GM18873 (cell line): ENCODE measurements around the gene MCAM.

ENCODE experiments used
- ATAC-seq: cut with Tn5 transposase; IDR thresholded peaks from one replicate; pipeline ENCODE4 v1.9.1; 2021; ENCODE audit warnings: mild to moderate bottlenecking, moderate library complexity, moderate number of reproducible peaks; ENCODE audit not compliant: unreplicated experiment, low FRiP score

MCAM gene

DNA sequence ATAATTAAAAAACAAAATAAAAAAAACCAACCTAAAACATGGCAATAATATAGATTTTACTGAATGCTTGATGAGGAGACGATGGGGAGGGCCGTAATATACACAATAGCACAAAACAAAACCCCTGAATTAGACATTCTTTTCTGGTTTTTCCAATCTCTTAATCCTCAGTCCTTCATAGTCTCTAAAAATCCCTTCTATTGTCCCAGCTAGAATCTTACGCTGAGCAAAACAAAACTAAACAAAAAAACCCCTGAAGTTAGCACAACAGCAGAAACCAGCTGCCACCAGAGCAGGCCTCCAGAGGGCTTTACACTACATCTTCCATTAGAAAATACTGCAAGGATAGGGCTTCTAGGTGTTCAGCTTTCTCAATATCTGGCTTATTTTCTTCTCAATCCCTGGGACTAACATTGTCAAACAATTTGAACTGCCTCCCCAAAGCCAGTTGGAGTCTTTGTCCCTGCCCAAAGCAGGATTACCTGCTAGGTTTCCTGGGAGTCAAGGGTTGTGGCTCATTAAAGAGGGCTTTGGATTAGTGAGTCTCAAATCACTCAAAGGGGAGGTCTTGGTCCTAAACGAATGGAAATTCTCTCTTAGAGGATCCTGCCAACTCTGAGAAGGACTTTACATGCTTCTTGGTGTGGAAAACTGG is 15.3 kb upstream of the MCAM start:
- no peak for ATAC-seq

DNA sequence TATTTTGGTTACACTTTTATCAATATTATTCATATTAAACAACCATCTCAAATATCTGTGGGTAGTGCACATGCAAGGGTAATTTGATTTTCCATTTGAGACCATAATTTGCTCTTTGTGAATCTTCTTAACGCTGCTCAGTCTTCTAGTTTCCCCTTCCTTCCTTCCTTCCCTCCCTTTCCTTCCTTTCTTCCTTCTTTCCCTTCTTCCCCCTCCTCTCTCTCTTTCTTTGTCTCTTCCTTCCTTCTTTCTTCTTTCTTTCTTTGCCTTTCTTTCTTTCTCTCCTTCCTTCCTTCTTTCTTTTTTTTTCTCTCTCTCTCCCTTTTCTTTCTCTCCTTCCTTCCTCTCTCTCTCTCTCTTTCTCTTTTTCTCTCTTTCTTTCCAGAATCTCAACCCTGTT is 13.3 kb upstream of the MCAM start:
- ATAC-seq = no peak

DNA sequence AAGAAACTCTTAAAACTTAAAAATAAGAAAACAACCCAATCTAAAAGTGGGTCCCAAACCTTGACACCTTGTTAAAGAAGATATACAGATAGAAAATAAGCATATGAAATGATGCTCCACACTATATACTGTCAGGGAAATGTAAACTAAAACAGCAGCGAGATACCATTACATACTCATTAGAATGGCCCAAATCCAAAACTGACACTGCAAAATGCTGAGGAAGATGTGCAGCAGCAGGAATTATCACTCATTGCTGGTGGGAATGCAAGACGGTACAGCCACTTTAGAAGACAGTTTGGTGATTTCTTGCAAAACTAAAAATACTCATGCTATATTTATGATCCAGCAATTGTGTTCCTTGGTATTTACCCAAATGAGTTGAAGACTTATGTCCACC is 12.4 kb upstream of the MCAM start:
- ATAC-seq = no peak

DNA sequence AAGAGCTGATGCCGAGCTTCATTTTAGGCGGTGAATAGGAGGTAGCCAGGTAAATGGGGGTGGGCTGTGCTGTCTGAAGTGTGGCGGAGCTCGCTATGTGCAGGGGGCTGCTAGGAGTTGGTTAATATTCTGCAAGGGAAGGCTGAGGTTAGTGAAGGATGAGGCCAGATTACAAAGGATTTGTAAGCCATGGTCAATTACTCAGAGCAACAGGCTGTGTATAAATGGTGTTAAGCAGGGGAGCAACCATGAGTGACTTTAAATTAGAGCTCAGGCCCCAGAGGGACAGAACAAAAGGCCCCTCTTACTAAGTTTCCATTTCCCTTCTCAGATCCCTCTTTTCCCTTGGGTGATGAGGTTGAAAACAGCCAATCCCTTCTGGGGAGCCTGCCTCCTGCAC is 7.3 kb upstream of the MCAM start:
- no peak for ATAC-seq

DNA sequence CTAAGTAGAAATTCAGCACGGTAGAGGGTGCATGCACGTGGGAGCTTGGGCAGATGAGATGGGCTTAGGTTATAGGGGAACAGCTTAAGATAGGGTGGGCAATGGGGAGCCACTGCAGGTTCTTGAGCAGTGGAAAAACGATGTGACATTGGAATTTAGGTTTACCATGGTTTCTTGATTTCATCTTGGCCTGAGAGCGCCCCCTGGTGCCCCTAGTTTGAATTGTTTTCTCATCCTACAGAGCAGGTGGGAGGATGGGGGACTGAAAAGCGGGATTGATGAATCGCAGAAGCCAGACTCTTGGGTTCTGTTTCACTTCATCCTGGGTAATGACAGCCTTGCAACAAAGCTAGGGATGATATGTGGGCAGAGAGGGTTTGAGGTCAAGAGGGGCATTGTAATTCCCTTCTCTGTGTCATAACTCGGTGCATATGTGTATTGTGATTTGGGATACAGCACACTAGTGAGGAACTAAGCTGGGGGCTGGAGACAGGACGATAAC is 6.7 kb upstream of the MCAM start:
- ATAC-seq = no peak

DNA sequence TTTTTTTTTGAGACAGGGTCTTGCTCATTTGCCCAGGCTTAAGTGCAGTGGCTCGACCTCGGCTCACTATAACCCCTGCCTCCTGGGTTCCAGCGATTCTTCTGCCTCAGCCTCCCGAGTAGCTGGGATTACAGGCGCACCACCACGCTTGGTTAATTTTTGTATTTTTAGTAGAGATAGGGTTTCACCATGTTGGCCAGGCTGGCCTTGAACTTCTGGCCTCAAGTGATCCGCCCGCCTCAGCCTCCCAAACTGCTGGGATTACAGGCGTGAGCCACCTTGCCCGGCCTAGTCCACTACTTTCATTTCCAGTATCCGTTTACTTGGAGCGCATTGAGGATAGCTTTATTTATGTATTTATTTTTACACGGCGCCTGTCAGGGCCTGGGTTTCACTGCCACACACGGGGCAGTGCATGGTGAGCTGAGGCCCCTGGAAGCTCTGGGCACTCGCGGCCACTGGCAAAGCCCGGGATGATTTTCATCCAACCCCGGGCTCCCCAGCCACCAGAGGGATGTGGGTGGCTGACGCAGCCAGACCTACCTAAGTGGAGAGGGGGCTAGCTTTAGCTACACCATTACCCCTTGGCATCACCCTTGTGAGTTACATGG is 6.1 kb upstream of the MCAM start:
- no peak for ATAC-seq

DNA sequence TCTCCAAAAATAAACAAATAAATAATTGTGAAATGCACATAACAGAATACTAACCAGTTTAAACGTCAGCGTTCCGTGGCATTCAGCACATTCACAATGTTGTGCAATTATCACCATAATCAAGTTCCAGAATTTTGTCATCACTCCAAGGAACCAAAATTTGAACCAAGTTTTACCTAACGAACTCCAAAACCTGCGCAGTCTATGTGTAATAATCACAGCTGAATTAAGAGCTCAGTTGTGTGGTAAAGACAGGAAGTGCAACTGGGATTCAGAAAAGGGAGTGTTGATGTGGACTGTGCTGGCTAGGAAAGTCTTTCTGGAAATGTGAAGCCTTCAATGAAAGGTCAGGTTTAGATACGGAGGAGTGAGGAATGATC is 5.4 kb upstream of the MCAM start:
- ATAC-seq = no peak

DNA sequence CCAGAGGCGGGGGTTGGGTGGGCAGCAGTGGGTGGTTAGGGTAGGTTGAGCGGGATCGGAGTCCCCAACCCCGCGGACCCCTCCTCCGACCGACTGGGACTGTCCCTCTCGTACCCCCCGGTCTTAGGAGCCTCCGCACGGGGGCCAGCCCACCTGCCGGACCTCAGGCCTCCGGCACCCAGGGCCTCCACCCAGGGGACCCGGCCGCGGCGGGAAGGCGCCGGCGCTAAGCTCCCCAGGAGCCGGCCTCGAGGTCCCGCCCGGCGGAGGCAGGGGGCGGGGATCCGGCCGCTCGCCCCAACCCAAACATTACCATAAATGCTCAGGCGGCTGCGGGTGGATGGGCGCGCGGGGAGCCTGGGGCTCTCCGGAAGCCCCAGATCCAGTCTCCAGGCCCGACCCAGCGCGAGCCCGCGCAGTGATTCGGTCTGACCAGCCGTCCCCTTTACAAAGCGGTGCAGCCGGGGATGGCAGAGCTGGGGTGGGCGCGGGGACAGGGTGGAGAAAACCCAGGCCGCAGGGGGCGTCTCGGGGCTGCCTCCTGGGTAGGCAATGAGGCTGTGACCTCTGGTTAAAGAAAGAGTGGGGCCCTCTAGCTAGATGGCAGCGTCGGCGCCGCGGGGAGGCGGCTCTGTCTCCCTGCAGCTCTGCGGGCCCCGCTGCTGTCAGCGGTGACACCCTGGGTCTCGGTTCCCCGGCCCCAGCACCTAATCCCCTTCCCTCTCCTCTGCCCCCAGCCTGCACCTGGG is 4.0 kb upstream of the MCAM start:
- ATAC-seq = no peak

DNA sequence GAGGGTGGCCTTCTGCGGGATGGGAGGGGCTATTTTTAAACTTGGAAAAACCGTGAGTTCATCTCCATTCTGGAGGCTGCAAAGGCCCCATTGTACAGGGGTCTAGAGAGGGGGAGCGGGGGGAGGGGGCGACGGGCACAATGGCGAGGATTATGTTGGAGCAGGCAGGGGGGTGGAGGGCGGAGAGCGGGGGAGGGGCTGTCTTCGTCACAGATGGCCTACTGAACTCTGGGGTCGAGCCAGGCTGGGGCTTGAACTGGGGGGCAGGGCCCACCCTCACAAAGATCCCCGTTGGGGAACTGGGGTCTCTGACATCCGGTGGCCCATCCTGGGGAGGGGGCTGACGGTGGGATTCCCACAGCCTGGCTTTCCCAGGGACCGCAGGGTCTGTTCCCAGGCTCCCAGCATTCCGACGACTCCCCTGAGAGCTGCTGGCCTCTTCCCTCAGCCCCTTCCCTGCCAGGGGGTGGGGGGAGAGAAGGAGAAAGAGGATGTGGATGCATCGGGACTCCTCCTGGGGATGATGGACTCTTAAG is 3.4 kb upstream of the MCAM start:
- no peak for ATAC-seq

DNA sequence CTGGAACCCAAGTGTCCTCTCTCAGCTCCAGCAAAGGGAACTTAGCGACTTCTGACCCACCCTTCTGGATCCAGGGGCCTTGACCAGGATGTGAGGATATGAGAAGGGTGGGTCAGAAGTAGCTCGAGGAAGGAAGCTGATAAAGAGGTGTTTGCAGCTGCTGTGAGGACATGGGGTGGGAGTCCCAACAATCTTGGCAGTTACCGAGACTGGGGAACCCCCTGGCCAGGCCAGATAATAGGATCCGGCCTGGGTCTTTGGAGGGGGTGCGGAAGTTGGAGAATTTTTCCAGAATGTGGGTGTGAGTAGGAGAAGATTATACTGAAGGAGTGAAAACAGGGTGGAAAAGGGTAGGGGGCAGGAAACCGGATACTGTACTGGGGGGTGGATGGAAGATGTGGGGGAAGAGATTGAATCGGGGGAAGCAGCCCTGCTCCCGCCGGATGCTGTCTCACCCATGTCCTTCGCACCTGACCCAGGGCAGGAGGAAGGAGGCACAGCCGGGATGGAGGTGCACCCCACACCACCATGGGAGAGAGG is 2.8 kb upstream of the MCAM start:
- ATAC-seq = no peak

DNA sequence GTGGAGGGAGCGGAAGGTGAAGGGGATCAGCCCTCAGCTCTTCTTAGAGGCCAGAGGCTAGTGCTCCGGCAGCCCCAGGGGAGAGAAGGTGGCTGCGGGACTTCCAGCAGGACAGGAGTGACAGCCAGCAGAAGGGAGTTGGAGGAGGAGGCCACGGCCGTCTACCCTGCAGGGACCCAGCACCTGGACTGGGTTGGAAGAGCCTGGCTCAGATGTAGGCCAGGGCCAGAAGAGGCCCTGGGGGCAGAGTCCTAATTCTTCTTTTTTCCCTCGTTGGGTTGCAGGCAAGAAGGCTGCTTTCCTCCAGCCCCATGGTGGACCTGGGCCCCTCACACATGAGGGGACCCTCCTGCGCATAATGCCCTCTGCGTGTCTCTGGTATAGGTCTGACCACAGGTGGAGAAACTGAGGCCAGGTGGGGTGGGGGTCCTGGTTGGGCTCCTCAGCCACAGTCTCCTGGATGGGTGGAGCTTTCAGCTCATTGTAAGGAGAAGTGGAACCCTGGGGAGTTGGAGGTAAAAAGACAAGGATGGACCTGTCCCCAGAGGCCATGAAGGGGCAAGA is 2.3 kb upstream of the MCAM start:
- no peak for ATAC-seq

DNA sequence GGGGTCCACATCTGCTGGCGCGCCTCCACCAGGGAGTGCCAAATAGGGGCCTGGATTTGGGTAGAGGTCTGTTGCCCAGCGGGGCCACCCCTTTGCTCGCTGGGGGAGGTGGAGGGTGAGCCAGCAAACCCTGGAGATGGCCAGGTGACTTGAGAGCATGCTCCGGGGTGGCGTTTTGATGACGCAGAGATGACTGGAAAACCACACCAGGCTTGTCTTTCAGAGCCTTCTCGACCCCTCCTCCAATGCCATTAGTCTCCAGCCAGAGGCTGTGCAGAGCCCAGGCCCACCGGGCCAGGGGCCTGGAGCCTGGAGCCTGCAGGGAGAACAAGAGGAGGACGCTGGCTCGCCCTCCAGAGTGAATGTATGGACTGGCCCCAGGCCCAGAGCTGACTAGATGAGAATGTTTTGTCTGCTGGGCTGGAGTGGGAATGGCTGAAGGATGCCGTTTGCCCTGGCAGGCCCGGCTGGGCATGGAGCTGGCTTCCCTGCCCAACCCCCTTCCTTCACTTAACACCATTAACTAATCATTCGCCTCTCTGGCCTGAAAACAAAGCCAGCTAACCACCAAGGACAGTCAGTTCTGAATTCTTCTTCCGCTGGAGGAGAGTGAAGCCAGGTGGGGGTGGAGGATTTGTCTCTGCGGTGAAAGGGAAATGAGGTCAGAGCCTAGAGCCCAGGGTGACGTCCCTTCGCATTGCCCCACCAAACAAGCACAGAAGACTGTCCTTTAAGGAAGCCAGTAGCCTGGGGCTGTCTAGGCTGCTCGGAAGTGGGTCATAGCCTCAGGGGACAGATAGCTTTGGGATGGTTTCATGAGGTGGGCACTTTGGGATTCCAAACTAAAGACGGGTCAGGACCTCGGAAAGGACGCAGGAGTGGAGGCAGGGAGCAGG is 1.6 kb upstream of the MCAM start:
- no peak for ATAC-seq

DNA sequence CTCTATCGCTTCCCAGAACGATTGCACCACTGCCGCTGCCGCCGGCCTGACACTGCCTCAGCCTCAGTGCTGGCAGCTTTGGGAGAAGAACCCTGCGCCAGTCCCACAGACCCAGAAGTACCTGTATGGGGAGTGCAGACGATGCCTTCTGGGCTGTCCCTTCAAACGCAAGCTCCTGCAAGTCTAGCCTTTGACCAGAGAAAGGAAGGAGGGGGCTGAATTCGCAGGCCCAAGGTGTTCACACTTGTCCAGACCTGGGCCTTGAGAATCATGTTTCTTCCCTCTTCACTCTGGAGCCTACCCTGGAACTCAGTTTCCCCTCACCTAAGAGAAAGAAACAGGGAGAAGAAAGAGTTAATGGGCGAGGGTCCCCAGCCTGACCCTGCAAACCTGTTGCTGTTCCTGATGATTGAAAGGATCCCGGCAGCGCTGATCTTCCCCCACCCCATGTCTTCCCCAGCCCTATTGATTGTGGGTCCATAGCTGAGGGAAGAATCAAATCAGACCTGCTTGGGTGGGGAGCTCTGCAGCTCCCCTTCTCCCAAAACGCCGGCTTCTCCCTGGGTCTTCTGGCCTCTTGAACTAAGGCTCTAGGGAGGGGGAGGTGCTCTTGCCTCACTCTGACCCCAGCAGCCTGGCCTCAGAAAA is 786 bp upstream of the MCAM start:
- ATAC-seq = no peak

DNA sequence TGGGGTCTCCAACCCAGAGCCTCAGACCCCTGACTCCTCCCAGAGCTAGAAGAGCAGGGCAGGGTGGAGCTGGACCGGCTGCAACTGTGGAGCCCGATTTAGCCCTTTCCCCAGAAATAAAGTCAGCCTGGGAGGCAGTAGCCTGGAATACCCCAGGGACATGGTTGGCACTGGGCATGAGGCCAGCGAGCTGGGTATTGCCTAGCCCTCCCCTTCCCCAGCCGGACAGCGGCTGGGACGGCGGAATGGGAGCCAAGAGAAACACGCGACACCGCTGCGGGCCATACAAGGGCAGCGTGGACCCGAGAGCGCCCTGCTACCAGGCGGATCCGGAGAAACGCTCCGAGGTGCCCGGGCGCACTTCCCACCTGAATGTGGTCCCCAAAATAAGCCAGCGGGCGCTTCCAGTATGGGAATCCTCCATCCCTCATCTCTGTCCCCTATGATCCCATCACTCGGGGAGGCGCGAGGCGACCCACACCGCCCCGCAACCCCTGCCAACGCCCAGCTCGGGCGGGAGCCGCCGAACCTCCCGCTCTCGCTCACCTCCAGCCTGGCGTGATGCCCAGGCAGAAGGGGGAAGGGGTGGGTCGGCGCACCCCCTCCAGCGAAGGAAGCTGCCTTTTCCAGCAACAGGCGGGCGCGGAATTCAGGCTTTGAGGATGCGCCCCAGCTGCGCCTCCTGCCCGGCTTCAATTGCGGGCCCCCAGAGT is 758 bp downstream of the MCAM start:
- ATAC-seq = no peak

DNA sequence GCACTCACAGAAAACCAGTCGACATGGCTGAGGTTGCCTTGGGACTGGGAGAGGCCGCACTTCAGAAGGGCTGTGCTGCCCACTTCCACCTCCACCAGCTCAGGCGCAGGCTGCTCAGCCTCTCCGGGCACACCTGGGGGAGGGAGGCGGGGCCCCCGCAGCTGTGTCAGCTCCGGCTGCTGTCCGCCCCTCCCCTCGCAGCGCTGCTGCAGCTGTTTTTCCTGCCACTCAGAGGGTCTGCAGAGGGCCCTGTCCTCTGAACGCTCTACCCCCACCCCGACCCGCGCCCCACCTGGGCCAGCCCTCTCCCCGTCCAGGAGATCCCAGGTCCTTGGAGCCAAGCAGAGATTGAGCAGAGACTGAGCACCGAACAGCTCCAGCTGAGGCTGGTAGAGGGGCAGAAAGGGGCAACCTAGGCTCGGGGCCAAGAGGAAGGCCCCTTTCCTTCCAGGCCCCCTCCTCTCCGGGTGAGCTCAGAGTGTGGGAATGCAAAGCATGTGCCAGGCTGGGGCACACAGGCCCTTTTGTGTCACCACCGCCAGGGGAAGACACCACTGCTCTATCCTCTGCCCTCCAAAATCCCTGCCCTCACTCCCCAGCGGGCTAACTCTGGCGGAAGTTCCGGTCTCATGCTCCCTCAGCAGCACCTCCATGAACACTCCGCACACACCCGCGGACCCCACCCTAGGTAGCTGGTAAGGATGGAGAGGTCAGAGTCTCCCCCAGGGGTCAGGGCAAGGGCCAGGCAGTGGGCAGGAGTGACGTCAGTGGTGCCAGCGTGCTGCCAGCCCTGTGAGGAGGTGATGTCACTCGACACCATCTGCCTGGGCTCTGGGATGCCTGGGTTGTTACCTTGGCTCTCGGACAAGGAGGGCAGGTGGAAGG is 1.6 kb downstream of the MCAM start:
- no peak for ATAC-seq

DNA sequence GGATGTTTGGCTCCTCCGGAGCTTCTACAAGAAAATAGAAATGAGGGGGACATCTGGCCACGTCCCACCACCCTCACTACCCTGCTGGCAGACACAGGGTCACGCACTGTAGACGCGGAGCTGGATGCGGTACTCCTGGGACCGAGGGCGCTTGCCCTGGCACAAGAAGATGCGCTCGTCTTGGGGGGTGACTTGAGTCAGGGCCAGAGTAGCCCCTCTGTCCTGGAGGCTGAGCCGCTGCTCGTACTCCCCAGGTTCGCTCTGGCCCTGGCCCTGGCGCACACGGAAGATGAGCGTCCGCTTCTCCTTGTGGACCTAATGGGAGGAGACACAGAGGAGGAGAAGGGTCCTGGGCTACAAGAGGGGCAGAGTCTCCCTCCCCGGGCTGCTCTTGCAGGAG is 2.2 kb downstream of the MCAM start:
- ATAC-seq = no peak

DNA sequence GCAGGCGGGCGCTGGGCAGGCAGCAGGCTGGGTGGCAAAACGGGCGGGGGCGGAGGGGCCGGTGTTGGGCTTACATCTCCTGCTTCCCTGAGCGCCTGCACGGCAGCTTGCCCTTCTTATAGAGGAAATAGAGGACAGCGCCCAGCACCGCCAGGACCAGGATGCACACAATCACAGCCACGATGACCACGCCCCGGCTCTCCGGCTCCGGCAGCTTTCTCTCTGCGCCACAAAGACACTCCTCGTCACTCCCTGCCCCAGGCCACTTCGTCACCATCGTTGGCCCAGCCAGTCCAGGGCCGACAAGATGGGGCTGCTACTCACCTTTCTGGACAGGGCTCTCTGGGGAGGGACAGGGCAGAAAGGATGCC is 6.3 kb downstream of the MCAM start:
- no peak for ATAC-seq
